Osteoblast (primary cell): Measurements from ENCODE around the gene DDN. TPM values are rescaled to one million over a fixed set of nuclear protein-coding genes. Genes with fewer than 3 reads are reported as not detected.
A peak's percentile ranks its signal among the peaks of the same experiment; 100 is the strongest.

Source experiments
- DNase-seq: peaks from one replicate; pipeline ENCODE4 v3.0.0; 2011; ENCODE audit warnings: low spot score, mixed read lengths; ENCODE audit not compliant: insufficient read length; ENCODE audit errors: missing footprints
- H2AFZ ChIP-seq: 2 replicates; pipeline ENCODE4 v1.6.0; 2011; ENCODE audit warnings: mild to moderate bottlenecking, low read length
- H3K27ac ChIP-seq: 2 replicates; pipeline ENCODE4 v1.5.1; 2011; ENCODE audit warnings: mild to moderate bottlenecking, low read depth, low read length, moderate library complexity
- H3K27me3 ChIP-seq: 2 replicates; pipeline ENCODE4 v1.6.0; 2012; ENCODE audit warnings: mild to moderate bottlenecking, control low read depth, inconsistent platforms, low read length, moderate library complexity; ENCODE audit not compliant: insufficient read depth
- H3K36me3 ChIP-seq: 2 replicates; pipeline ENCODE4 v1.5.1; 2011; ENCODE audit warnings: mild to moderate bottlenecking, low read length, control low read depth, moderate library complexity; ENCODE audit not compliant: insufficient read depth
- H3K4me1 ChIP-seq: 2 replicates; pipeline ENCODE4 v1.5.1; 2011; ENCODE audit warnings: mild to moderate bottlenecking, low read length, control low read depth, moderate library complexity; ENCODE audit not compliant: insufficient read depth
- H3K4me2 ChIP-seq: 2 replicates; pipeline ENCODE4 v1.6.0; 2011; ENCODE audit warnings: mild to moderate bottlenecking, low read length; ENCODE audit not compliant: insufficient read depth
- H3K4me3 ChIP-seq: fragments of 200-600 bp; sonication (generic); 3 replicates; pipeline ENCODE4 v1.5.1; 2012; ENCODE audit warnings: mild to moderate bottlenecking, low read length, inconsistent platforms; ENCODE audit not compliant: insufficient read depth
- H3K79me2 ChIP-seq: 2 replicates; pipeline ENCODE4 v1.6.0; 2012; ENCODE audit warnings: mild to moderate bottlenecking, low read length, control low read depth, inconsistent platforms; ENCODE audit not compliant: insufficient read depth
- H3K9me3 ChIP-seq: 2 replicates; pipeline ENCODE4 v1.5.1; 2011; ENCODE audit warnings: low read depth, low read length, control low read depth
- H4K20me1 ChIP-seq: 2 replicates; pipeline ENCODE4 v1.6.0; 2012; ENCODE audit warnings: mild to moderate bottlenecking, low read length, control low read depth; ENCODE audit not compliant: insufficient read depth
- total RNA-seq: library from RNA; depleted of rRNA; stranded (reverse); fragments of >200 nt; gene quantifications from 2 replicates; pipeline ENCODE4 v1.2.3, GENCODE V29; 2012
- TF ChIP-seq, protein P1 (sequence below): IDR thresholded peaks from 2 replicates; pipeline ENCODE4 v1.5.1; 2011; ENCODE audit warnings: mild to moderate bottlenecking, low read depth, low read length, moderate library complexity; ENCODE audit errors: extremely low read depth

Gene DDN
- total RNA-seq, 1 donor = under 0.01 TPM

DNA sequence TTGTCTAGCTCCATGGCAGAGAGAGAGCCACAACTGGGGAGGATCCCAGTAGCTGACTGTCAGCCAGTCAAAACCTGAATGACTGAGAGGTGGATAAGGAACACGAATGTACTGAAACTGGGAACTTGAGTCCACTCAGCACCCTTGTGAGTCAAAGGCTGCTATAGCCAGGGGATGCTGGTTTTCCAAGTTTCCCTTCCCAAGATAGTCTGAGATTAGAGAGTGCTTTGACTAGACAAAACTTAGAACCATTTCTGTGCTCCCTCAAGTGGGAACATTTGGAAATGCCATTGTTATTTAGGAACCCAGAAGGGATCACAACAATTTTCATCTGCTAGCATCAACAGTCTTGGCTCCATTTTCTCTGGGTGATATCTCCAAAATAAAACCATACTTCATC lies 15.4 kb upstream of the DDN start:
- no peaks in the 10 kb centered on the region for H3K27me3 ChIP-seq
- peaks cover 31% of the 10 kb centered on the region for H3K36me3 ChIP-seq
- H3K9me3 ChIP-seq = no peaks in the 10 kb centered on the region
- DNase-seq = peak; percentile 83
- H3K4me2 ChIP-seq = no peak overlapping the region
- TF ChIP-seq, protein P1, sequence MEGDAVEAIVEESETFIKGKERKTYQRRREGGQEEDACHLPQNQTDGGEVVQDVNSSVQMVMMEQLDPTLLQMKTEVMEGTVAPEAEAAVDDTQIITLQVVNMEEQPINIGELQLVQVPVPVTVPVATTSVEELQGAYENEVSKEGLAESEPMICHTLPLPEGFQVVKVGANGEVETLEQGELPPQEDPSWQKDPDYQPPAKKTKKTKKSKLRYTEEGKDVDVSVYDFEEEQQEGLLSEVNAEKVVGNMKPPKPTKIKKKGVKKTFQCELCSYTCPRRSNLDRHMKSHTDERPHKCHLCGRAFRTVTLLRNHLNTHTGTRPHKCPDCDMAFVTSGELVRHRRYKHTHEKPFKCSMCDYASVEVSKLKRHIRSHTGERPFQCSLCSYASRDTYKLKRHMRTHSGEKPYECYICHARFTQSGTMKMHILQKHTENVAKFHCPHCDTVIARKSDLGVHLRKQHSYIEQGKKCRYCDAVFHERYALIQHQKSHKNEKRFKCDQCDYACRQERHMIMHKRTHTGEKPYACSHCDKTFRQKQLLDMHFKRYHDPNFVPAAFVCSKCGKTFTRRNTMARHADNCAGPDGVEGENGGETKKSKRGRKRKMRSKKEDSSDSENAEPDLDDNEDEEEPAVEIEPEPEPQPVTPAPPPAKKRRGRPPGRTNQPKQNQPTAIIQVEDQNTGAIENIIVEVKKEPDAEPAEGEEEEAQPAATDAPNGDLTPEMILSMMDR = peak; percentile 45
- H3K79me2 ChIP-seq = peaks cover 42% of the 10 kb centered on the region
- no peak overlapping the region for H2AFZ ChIP-seq
- peaks cover 14% of the 10 kb centered on the region for H4K20me1 ChIP-seq
- no peak overlapping the region for H3K4me3 ChIP-seq
- peaks cover 14% of the 10 kb centered on the region for H3K4me1 ChIP-seq
- peak overlapping the region; percentile 42 for H3K27ac ChIP-seq

DNA sequence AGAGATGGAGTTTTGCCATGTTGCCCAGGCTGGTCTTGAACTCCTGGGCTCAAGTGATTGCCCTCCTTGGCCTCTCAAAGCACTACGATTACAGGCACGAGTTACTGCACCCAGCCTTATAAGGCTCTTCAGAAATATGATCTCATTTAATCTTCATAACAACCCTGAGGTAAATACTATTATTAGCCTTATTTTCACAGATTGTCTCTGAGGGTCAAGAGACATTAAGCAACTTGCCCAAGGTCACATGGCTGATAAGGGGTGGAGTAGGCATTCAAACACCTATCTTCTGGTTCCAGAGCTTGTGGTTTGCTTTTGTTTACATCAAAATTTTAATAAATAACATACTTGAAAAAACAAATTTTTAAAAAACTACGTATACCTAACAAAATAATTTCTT lies 14.3 kb upstream of the DDN start:
- H3K36me3 ChIP-seq = peaks cover 38% of the 10 kb centered on the region
- TF ChIP-seq, protein P1 = no peak
- no peak for DNase-seq
- peaks cover 14% of the 10 kb centered on the region for H4K20me1 ChIP-seq
- peaks cover 42% of the 10 kb centered on the region for H3K79me2 ChIP-seq
- H3K27ac ChIP-seq = no peak overlapping the region
- no peak overlapping the region for H2AFZ ChIP-seq
- H3K4me1 ChIP-seq = peaks cover 7% of the 10 kb centered on the region
- H3K4me3 ChIP-seq = no peak overlapping the region
- no peak overlapping the region for H3K4me2 ChIP-seq
- no peaks in the 10 kb centered on the region for H3K9me3 ChIP-seq
- no peaks in the 10 kb centered on the region for H3K27me3 ChIP-seq

DNA sequence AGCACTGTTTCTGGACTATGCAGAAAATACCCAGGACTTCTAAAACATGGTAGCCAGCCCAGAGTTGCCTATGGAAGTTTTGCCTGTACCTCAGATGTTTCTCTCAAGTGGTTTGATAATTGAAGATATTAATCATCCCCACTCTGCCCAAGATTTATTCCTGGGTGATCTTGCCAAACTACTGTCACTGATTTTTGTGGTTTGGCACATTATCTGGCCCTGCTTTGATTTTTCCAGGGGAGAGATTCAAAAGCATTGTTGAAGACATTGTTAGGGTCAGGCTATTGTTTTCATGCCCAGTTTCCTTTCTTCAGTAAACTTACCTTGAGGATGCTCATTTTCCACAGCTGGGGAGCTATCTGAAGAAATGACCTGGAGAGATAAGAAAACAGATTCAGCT lies 13.6 kb upstream of the DDN start:
- H3K79me2 ChIP-seq = peaks cover 35% of the 10 kb centered on the region
- TF ChIP-seq, protein P1 = no peak
- peaks cover 6% of the 10 kb centered on the region for H3K4me1 ChIP-seq
- no peak overlapping the region for H3K4me2 ChIP-seq
- H3K36me3 ChIP-seq = peaks cover 41% of the 10 kb centered on the region
- H3K9me3 ChIP-seq = no peaks in the 10 kb centered on the region
- DNase-seq = no peak
- no peak overlapping the region for H2AFZ ChIP-seq
- H3K4me3 ChIP-seq = no peak overlapping the region
- H3K27me3 ChIP-seq = no peaks in the 10 kb centered on the region
- no peak overlapping the region for H3K27ac ChIP-seq
- peaks cover 14% of the 10 kb centered on the region for H4K20me1 ChIP-seq

DNA sequence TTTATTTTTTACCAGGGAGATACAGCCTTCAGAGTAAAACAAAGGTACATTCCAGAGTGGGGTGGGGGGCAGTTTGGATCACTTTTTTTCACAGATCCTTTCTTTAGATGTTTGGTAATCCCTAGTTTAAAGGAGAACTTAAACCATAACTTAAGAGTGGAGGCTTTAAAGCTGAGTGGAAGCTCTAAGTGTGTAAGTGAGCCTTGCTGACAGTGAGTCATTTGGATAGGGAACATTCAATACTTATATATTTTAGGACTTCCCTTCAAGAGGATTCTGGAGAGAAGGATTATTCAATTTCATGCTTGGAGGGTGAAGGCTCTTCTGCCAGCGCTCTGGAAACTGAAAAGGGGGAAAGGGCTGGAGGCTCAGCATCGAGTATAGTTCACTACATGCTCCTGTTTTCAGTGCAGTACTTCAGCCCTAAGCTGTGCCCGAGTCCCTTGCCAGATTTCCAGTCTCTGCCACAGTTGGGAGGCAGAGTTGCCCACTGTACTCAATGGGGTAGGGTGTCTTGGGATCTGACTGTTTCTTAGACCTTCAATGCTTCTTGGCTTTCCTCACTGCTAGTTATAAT lies 11.0 kb upstream of the DDN start:
- no peak overlapping the region for H3K4me2 ChIP-seq

More for the DNA sequence above, 11.0 kb upstream of the DDN start:
- Histone ChIP-seq H4K20me1 (peaks cover 14% of the 10 kb centered on the region), H3K36me3 (peaks cover 51% of the 10 kb centered on the region), H3K27ac (no peak overlapping the region), H3K4me1 (no peaks in the 10 kb centered on the region), H3K27me3 (no peaks in the 10 kb centered on the region), H3K4me3 (no peak overlapping the region), H2AFZ (no peak overlapping the region), H3K9me3 (no peaks in the 10 kb centered on the region), H3K79me2 (peaks cover 12% of the 10 kb centered on the region)
- no peak for DNase-seq
- TF ChIP-seq, protein P1 = no peak
